Fibroblast of the aortic adventitia (primary cell): ENCODE data around the gene SELPLG. TPM values are rescaled to one million over a fixed set of nuclear protein-coding genes. Genes with fewer than 3 reads are reported as not detected.

Experiments used
- DNase-seq: peaks from one replicate; pipeline ENCODE4 v3.0.0-alpha.2; 2010; ENCODE audit warnings: low read depth
- H3K4me3 ChIP-seq: 2 replicates; pipeline ENCODE4 v1.5.1; 2011; ENCODE audit warnings: low read depth, mild to moderate bottlenecking, control low read depth, low read length, moderate library complexity
- CTCF ChIP-seq: IDR thresholded peaks from 2 replicates; pipeline ENCODE4 v1.5.1; 2011; ENCODE audit warnings: mild to moderate bottlenecking, low read length, control low read depth, inconsistent platforms; ENCODE audit not compliant: insufficient read depth
- total RNA-seq: library from RNA; depleted of rRNA; stranded (reverse); fragments of >200 nt; gene quantifications from 2 replicates; pipeline ENCODE4 v1.2.3, GENCODE V29; 2012; ENCODE audit warnings: low replicate concordance

The SELPLG gene
- total RNA-seq, 1 donor: 1.5 TPM

DNA sequence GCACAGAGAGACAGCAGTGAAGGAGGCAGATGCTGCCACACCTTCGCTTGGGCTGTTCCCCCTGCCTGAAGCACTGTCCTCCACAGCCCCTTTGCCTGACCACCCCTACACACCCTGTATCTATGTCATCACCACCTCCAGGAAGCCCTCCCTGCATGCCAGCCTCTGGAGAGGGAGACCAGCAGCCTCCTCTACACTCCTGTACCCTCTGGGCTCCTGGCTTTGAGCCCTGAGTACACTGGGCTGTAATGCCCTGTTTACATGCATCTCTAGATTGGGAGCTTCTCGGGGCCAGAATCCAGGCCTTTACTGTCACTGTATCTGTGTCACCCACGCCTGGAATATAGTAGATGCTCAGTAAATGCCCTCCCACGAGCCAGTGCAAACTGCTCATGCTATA, 30.0 kb downstream of the SELPLG start:
- no peak for TF ChIP-seq CTCF

GRCh38 chr12:108602976-108603704, 30.6 kb downstream of the SELPLG start:
- H3K4me3 ChIP-seq: no peak overlapping the region
- DNase-seq: no peak
- no peak for TF ChIP-seq CTCF

More for the DNA sequence above, 30.0 kb downstream of the SELPLG start:
- DNase-seq: no peak
- H3K4me3 ChIP-seq: no peak overlapping the region

DNA sequence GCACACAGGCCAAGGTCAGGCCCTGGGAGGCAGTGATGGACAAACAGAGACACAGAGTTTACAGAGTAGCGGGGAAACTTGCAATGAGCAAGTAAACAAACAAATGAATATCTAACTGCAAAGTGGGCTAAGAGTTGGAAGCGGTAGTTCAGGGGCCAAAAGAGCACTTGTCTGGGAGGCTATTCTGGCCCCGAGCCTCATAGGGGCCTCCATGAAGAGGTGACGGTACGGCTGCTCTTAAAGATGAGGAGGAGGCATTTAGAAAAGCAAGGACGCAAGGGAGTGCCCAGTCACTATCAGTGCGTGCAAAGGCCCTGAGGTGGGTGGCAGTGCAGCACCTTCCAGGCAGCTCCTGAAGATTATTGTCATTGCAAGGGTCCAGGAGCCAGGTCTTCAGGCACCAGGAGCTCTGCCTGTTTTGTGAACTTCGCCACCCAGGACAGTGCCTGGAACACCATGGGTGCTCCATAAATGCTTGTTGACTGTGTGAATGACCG, 31.4 kb downstream of the SELPLG start:
- no peak for DNase-seq
- no peak for TF ChIP-seq CTCF

GRCh38 chr12:108600702-108601007, 33.0 kb downstream of the SELPLG start:
- TF ChIP-seq CTCF: no peak
- DNase-seq: no peak
- H3K4me3 ChIP-seq: no peak overlapping the region

More for the DNA sequence above, 31.4 kb downstream of the SELPLG start:
- no peak overlapping the region for H3K4me3 ChIP-seq

GRCh38 chr12:108599948-108600701, 33.6 kb downstream of the SELPLG start:
- H3K4me3 ChIP-seq: no peak overlapping the region
- TF ChIP-seq CTCF: no peak
- no peak for DNase-seq

- H3K4me3 ChIP-seq: no peak overlapping the region
- TF ChIP-seq CTCF: no peak
- no peak for DNase-seq
Measured at GRCh38 chr12:108599541-108599940, 34.2 kb downstream of the SELPLG start.
